Gastrocnemius medialis (tissue), 4 donors: Measurements from ENCODE around the gene ADAMTS2.

Experiments used
- CTCF ChIP-seq, 5 experiments: fragments of 450-650 bp in 3 of 5; fragments of 200-600 bp in 2 of 5; sonication (generic) in 2 of 5; IDR thresholded peaks in 4 of 5; conservative IDR thresholded peaks in 1 of 5; 1 replicate in 4 of 5; 2 replicates in 1 of 5; pipeline ENCODE4 v1.5.1; 2016 to 2019; ENCODE audit warnings: antibody characterized with exemption in 5 of 5, mild to moderate bottlenecking in 3 of 5, moderate library complexity in 3 of 5
- POLR2A ChIP-seq, 2 donors: fragments of 450-650 bp; IDR thresholded peaks; one replicate each; pipeline ENCODE4 v1.6.1; 2017; ENCODE audit warnings: antibody characterized with exemption in 2 of 2, mild to moderate bottlenecking in 2 of 2, moderate library complexity in 2 of 2

- TF ChIP-seq CTCF (IDR thresholded peaks at IDR 0.05 in 4 of 5, conservative IDR thresholded peaks at IDR 0.05 in 1 of 5) (no peak), POLR2A (IDR thresholded peaks at IDR 0.05) (no peak)
Measured at GRCh38 chr5:179163236-179164155, 181.8 kb downstream of the ADAMTS2 start.
